Astrocyte (in vitro differentiated cells and primary cell): Measurements from ENCODE around the gene PRDM2. TPM values are rescaled to one million over a fixed set of nuclear protein-coding genes. Genes with fewer than 3 reads are reported as not detected.

Experiments
- DNase-seq: peaks from one replicate; pipeline ENCODE4 v3.0.0-alpha.2; 2010; ENCODE audit warnings: low read depth
- FAIRE-seq: peaks from 2 replicates; lab custom pipeline; 2011; peaks lifted over from hg19 to GRCh38; lab: Jason Lieb, UNC
- H2AFZ ChIP-seq: 2 replicates; pipeline ENCODE4 v1.6.0; 2012; ENCODE audit warnings: low read depth, low read length, inconsistent platforms
- H3K27ac ChIP-seq: 2 replicates; pipeline ENCODE4 v1.5.1; 2011; ENCODE audit warnings: low read depth, low read length, inconsistent platforms
- H3K27me3 ChIP-seq: 2 replicates; pipeline ENCODE4 v1.6.0; 2011; ENCODE audit warnings: low read length, inconsistent platforms; ENCODE audit not compliant: insufficient read depth
- H3K36me3 ChIP-seq: 2 replicates; pipeline ENCODE4 v1.5.1; 2011; ENCODE audit warnings: low read length, inconsistent platforms; ENCODE audit not compliant: insufficient read depth
- H3K4me1 ChIP-seq: 2 replicates; pipeline ENCODE4 v1.5.1; 2011; ENCODE audit warnings: low read length, inconsistent platforms; ENCODE audit not compliant: insufficient read depth
- H3K4me2 ChIP-seq: 2 replicates; pipeline ENCODE4 v1.6.0; 2012; ENCODE audit warnings: low read length, inconsistent platforms
- H3K4me3 ChIP-seq: 2 replicates; pipeline ENCODE4 v1.5.1; 2011; ENCODE audit warnings: low read depth, mild to moderate bottlenecking, low read length, inconsistent platforms; ENCODE audit not compliant: insufficient read depth
- H3K79me2 ChIP-seq: 2 replicates; pipeline ENCODE4 v1.6.0; 2012; ENCODE audit warnings: mild to moderate bottlenecking, low read length, inconsistent platforms; ENCODE audit not compliant: insufficient read depth
- H3K9ac ChIP-seq: 2 replicates; pipeline ENCODE4 v1.6.0; 2012; ENCODE audit warnings: mild to moderate bottlenecking, low read length, inconsistent platforms
- H3K9me3 ChIP-seq: 2 replicates; pipeline ENCODE4 v1.5.1; 2012; ENCODE audit warnings: low read depth, mild to moderate bottlenecking, low read length, inconsistent platforms; ENCODE audit not compliant: insufficient read depth
- H4K20me1 ChIP-seq: 2 replicates; pipeline ENCODE4 v1.6.0; 2012; ENCODE audit warnings: low read length, inconsistent platforms; ENCODE audit not compliant: insufficient read depth
- H3K27ac Mint-ChIP-seq: one replicate; pipeline ENCODE4 v1.8.0; 2021; ENCODE audit warnings: mild to moderate bottlenecking, mixed read lengths; ENCODE audit not compliant: unreplicated experiment
- H3K27me3 Mint-ChIP-seq: one replicate; pipeline ENCODE4 v1.8.0; 2021; ENCODE audit warnings: low read depth, mixed read lengths; ENCODE audit not compliant: unreplicated experiment
- H3K36me3 Mint-ChIP-seq: one replicate; pipeline ENCODE4 v1.8.0; 2021; ENCODE audit warnings: low read depth, mixed read lengths; ENCODE audit not compliant: unreplicated experiment
- H3K4me1 Mint-ChIP-seq: one replicate; pipeline ENCODE4 v1.8.0; 2021; ENCODE audit warnings: low read depth, mixed read lengths; ENCODE audit not compliant: unreplicated experiment
- H3K4me3 Mint-ChIP-seq: one replicate; pipeline ENCODE4 v1.8.0; 2021; ENCODE audit warnings: mild to moderate bottlenecking, moderate library complexity, mixed read lengths; ENCODE audit not compliant: unreplicated experiment
- H3K9me3 Mint-ChIP-seq: one replicate; pipeline ENCODE4 v1.8.0; 2021; ENCODE audit warnings: mild to moderate bottlenecking, mixed read lengths; ENCODE audit not compliant: unreplicated experiment
- EZH2 ChIP-seq: IDR thresholded peaks from 2 replicates; pipeline ENCODE4 v1.6.1; 2012; ENCODE audit warnings: mild to moderate bottlenecking, low read length, inconsistent platforms; ENCODE audit not compliant: insufficient read depth
- total RNA-seq: library from RNA; stranded (reverse); gene quantifications from 2 replicates; pipeline ENCODE4 v1.2.1, GENCODE V29; 2021
- TF ChIP-seq, protein P1 (sequence below): IDR thresholded peaks from 2 replicates; pipeline ENCODE4 v1.5.1; 2011; ENCODE audit warnings: low read depth, mild to moderate bottlenecking, inconsistent platforms, low read length, moderate library complexity; ENCODE audit not compliant: insufficient read depth

The PRDM2 gene
- total RNA-seq, 1 donor from 2014 or later, result 49.0 TPM

DNA sequence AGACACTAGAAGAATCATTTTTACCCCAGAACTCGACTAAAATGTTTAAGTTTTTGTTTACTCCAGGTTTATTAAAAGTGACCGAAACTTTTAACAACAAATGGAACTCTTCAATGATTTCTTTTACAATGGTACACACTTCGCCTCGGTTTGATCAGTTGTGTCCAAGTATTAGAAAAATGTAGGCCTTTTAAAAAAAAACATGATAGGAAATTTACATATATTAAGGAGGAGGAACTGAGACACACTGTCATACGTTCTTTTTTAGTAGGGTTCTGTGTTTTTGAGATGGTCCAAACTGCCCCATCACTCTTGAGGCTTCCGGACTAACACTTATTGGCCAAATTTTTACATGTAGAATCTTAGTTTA lies 1.3 kb downstream of the PRDM2 start:
- DNase-seq, result no peak
- Histone ChIP-seq H4K20me1 (peaks cover 2% of the 10 kb centered on the region), H3K4me1 (peaks cover 8% of the 10 kb centered on the region), H3K9me3 (no peaks in the 10 kb centered on the region), H3K27ac (no peak overlapping the region), H3K27me3 (no peaks in the 10 kb centered on the region), H3K4me3 (peak overlapping the region; percentile 78), H2AFZ (no peak overlapping the region), H3K4me2 (peak overlapping the region; percentile 89), H3K9ac (peak overlapping the region; percentile 81), H3K36me3 (no peaks in the 10 kb centered on the region), H3K79me2 (peaks cover 26% of the 10 kb centered on the region)
- no peak for FAIRE-seq
- Mint-ChIP-seq H3K36me3 (peaks cover 4% of the 10 kb centered on the region), H3K27me3 (peaks cover 2% of the 10 kb centered on the region), H3K4me3 (peak overlapping the region; percentile 94), H3K4me1 (peaks cover 23% of the 10 kb centered on the region), H3K27ac (no peak overlapping the region), H3K9me3 (peaks cover 13% of the 10 kb centered on the region)
- no peak for TF ChIP-seq EZH2
- TF ChIP-seq, protein P1, sequence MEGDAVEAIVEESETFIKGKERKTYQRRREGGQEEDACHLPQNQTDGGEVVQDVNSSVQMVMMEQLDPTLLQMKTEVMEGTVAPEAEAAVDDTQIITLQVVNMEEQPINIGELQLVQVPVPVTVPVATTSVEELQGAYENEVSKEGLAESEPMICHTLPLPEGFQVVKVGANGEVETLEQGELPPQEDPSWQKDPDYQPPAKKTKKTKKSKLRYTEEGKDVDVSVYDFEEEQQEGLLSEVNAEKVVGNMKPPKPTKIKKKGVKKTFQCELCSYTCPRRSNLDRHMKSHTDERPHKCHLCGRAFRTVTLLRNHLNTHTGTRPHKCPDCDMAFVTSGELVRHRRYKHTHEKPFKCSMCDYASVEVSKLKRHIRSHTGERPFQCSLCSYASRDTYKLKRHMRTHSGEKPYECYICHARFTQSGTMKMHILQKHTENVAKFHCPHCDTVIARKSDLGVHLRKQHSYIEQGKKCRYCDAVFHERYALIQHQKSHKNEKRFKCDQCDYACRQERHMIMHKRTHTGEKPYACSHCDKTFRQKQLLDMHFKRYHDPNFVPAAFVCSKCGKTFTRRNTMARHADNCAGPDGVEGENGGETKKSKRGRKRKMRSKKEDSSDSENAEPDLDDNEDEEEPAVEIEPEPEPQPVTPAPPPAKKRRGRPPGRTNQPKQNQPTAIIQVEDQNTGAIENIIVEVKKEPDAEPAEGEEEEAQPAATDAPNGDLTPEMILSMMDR, result no peak

- FAIRE-seq, result no peak
These were observed 2.6 kb downstream of the PRDM2 start for GRCh38 chr1:13702425-13703127.

GRCh38 chr1:13703128-13703513 lies 3.1 kb downstream of the PRDM2 start:
- Histone ChIP-seq H3K4me3 (no peak overlapping the region), H3K27ac (no peak overlapping the region), H3K4me2 (no peak overlapping the region), H3K9me3 (no peaks in the 10 kb centered on the region), H3K79me2 (peaks cover 42% of the 10 kb centered on the region), H3K4me1 (peaks cover 8% of the 10 kb centered on the region), H2AFZ (no peak overlapping the region), H3K27me3 (no peaks in the 10 kb centered on the region), H3K36me3 (no peaks in the 10 kb centered on the region), H4K20me1 (peaks cover 7% of the 10 kb centered on the region), H3K9ac (no peak overlapping the region)
- no peak for DNase-seq
- H3K9me3 Mint-ChIP-seq, result peaks cover 7% of the 10 kb centered on the region
- no peak for FAIRE-seq
- no peaks in the 10 kb centered on the region for H3K27me3 Mint-ChIP-seq
- TF ChIP-seq EZH2, result no peak
- TF ChIP-seq, protein P1, result no peak
- H3K27ac Mint-ChIP-seq, result no peak overlapping the region
- H3K4me1 Mint-ChIP-seq, result peaks cover 26% of the 10 kb centered on the region
- H3K36me3 Mint-ChIP-seq, result peaks cover 4% of the 10 kb centered on the region
- H3K4me3 Mint-ChIP-seq, result no peak overlapping the region

More at GRCh38 chr1:13702425-13703127, 2.6 kb downstream of the PRDM2 start:
- peaks cover 8% of the 10 kb centered on the region for H3K4me1 ChIP-seq
- no peak overlapping the region for H3K4me3 ChIP-seq
- no peak overlapping the region for H3K27ac Mint-ChIP-seq
- no peak for TF ChIP-seq EZH2
- TF ChIP-seq, protein P1, result no peak
- no peak overlapping the region for H2AFZ ChIP-seq
- no peak overlapping the region for H3K9ac ChIP-seq
- H3K4me2 ChIP-seq, result no peak overlapping the region
- H3K9me3 Mint-ChIP-seq, result peaks cover 11% of the 10 kb centered on the region
- H3K36me3 Mint-ChIP-seq, result peaks cover 4% of the 10 kb centered on the region
- no peak for DNase-seq
- no peak overlapping the region for H3K4me3 Mint-ChIP-seq
- H3K36me3 ChIP-seq, result no peaks in the 10 kb centered on the region
- H4K20me1 ChIP-seq, result peaks cover 5% of the 10 kb centered on the region
- H3K4me1 Mint-ChIP-seq, result peaks cover 26% of the 10 kb centered on the region
- H3K27ac ChIP-seq, result no peak overlapping the region
- H3K27me3 ChIP-seq, result no peaks in the 10 kb centered on the region
- no peaks in the 10 kb centered on the region for H3K27me3 Mint-ChIP-seq
- no peaks in the 10 kb centered on the region for H3K9me3 ChIP-seq
- peaks cover 36% of the 10 kb centered on the region for H3K79me2 ChIP-seq
